GM18873 (cell line): Measurements from ENCODE around the gene TRAF4.
"Not testable (repeated sequence)": the region's sequence is repeated elsewhere in the genome, so short reads cannot be mapped to it uniquely, and the experiment has no call there.

Source experiments
- ATAC-seq: cut with Tn5 transposase; IDR thresholded peaks from one replicate; pipeline ENCODE4 v1.9.1; 2021; ENCODE audit warnings: mild to moderate bottlenecking, moderate library complexity, moderate number of reproducible peaks; ENCODE audit not compliant: unreplicated experiment, low FRiP score

TRAF4 gene

DNA sequence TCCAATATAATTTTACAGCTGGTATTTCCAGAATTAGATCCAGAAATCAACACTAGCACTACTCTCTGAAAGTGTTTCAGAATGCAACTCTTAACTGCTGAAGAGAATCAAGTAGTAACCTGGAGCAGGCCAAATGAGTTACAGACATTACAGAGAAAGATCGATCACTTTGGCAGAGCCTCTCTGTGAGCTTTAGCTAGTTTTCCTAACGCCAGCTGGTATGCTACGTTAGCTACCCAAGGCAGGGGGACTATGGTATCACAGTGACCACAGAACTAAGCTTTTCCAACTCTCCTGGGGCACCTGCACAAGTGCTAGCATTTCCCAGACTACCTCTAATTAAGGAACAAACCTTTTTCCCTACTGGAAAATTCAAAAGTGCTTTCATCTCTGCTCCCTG, 30.4 kb downstream of the TRAF4 start:
- ATAC-seq: no peak

DNA sequence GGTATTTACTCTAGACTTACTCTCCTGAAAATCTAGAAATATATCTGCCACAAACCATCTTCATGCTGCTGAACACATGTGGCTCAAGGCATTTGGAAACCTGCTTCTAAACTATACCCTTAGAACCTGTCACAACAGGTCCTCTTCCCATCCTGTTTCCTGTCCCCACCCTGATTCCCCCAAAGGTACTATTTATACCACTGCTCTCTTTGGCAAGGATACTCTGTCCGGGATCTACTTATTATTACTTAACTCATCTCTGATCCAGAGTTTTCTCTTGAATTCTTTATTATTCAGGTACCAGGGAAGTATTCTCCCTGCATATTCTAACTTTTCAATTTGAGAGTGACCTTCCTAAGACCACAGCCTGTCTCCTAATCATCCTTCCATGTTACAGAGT, 33.4 kb downstream of the TRAF4 start:
- no peak for ATAC-seq

DNA sequence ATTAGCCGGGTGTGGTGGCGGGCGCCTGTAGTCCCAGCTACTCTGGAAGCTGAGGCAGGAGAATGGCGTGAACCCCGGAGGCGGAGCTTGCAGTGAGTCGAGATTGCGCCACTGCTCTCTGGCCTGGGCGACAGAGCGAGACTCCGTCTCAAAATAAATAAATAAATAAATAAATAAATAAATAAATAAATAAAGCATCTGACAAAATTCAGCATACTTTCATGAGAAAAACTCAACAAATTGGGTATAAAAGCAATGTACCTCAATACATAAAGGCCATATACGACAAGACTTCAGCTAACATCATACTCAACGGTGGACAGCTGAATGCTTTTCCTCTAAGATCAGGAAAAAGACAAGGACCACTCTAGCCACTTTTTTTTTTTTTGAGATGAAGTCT, 35.8 kb downstream of the TRAF4 start:
- not testable (repeated sequence) for ATAC-seq

DNA sequence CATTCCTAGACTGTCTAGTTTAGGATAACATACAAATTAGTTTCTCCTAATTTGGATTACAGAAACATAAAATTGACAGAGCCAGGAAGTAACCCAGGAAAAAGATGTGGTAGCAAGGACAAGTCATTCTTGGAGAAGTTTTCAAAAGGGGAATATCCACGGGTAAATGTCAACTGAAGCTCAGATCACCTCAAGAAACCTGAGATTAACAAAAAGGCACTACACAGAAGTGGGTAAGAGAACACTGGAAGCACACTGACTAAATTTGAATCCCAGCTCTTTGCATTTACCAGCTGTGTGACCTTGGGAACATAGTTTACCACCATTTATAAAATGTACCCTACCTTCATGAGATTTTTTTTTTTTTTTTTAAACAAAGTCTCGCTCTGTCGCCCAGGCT, 39.4 kb downstream of the TRAF4 start:
- no peak for ATAC-seq

DNA sequence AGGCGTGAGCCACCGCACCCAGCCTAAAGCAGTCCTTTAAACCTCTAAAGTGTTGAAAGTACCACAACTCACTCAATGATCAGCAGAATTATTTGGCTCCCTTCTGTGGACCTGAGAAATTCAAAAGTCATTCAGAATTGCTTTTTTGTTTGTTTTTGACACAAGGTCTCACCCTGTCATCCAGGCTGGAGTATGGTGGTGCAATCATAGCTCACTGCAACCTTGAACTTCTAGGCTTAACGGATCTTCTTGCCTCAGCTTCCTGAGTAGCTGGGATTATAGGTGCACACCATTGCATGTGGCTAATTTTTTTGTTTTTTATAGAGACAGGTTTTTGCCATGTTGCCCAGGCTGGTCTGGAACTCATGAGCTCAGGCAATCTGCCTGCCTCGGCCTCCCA, 44.3 kb downstream of the TRAF4 start:
- no peak for ATAC-seq

DNA sequence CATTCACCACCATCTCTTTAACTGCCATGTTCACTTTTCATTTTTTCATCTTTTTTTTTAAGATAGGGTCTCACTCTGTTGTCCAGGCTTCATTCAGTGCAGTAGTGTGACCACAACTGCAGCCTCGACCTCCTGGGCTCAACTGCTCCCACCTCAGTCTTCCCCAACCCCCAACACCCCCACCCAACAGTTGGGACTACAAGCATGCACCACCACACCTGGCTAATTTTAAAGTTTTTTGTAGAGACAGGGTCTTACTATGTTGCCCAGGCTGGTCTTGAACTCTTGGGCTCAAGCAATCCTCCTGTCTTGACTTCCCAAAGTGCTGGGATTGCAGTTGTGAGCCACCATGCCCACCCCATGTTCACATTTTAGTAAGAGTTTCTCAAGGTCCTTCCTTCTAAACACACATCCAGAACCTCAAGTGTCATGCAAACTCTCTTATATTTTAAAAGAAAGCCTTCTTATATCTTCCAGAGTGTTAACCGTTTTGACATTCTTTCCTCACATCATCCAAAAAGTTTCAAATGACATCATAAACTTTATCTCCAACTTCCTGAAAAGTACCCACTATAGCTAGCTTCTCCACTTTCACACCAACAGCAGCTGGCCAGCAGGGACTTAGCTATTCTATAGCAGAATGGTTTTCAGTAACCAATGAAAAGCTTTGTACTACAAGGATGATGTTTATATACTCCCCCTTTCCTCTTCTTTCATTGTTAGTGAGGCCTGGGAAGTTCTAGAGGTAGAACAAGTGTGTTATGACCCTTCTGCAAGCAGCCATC, 49.3 kb downstream of the TRAF4 start:
- no peak for ATAC-seq

DNA sequence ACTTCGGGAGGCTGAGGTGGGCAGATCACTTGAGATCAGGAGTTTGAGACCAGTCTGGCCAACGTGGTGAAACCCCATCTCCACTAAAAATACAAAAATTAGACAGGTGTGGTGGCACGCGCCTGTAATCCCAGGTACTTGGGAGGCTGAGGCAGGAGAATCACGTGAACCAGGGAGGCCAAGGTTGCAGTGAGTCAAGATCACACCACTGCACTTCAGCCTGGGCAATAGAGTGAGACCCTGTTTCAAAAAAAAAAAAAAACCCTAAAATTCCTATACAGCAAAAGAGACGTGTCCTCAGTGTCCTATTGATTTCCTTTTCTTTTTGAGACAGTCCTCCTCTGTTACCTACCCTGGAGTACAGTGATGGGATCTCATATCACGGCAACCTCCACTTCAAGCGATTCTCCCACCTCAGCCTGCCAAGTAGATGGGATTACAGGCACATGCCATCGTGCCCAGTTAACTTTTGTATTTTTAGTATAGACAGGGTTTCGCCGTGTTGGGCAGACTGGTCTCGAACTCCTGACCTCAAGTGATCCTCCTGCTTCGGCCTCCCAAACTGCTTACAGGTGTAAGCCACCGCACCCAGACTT, 51.1 kb downstream of the TRAF4 start:
- not testable (repeated sequence) for ATAC-seq

DNA sequence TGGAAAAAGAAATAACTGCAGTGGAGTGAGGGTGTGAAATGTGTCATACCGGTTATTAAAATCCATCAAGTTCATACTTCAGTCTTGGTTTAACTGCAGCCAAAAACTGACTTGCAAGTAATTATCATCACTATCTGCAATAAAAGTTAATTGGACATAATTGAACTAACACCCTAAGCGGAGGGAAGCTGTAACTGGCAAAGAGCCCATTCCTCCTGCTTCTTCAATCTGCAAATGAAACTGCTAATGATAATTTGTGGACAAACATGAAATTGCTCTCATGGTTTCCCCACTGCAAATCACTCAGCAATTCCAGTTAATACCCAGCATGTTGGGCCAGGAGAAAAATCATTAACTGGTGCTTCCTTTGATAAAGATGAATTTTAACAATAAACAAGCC, 52.3 kb downstream of the TRAF4 start:
- no peak for ATAC-seq
